Heart left ventricle (tissue), 16 donors: Measurements from ENCODE around the gene MYO7B. TPM values are rescaled to one million over a fixed set of nuclear protein-coding genes. Genes with fewer than 3 reads are reported as not detected.
A peak's percentile ranks its signal among the peaks of the same experiment; 100 is the strongest.

Source experiments
- ATAC-seq, 4 donors: fragments of 200-7000 bp; cut with Tn5 transposase; one replicate each; pipeline ENCODE4 v1.9.1; 2020 to 2022; ENCODE audit warnings: moderate library complexity in 4 of 4, mild to moderate bottlenecking in 3 of 4, moderate number of reproducible peaks in 1 of 4
- DNase-seq, 5 donors: peaks; one replicate each; pipeline ENCODE4 v3.0.0-alpha.2; 2020
- H3K27ac ChIP-seq, 12 donors: fragments of 200-600 bp; sonication (generic) in 4 of 12; one replicate each; pipeline versions ENCODE4 v1.5.0 to v1.8.0; 2016 to 2022; ENCODE audit warnings: mild to moderate bottlenecking in 2 of 12
- H3K27me3 ChIP-seq, 9 donors: fragments of 200-600 bp; sonication (generic) in 2 of 9; one replicate each; pipeline versions ENCODE4 v1.5.1 to v1.8.0; 2016 to 2022; ENCODE audit warnings: mild to moderate bottlenecking in 3 of 9
- H3K36me3 ChIP-seq, 9 donors: fragments of 200-600 bp; sonication (generic) in 2 of 9; one replicate each; pipeline versions ENCODE4 v1.5.0 to v1.8.0; 2018 to 2022; ENCODE audit warnings: mild to moderate bottlenecking in 2 of 9
- H3K4me1 ChIP-seq, 12 donors: fragments of 200-600 bp; sonication (generic) in 4 of 12; one replicate each; pipeline versions ENCODE4 v1.5.0 to v1.8.0; 2016 to 2022; ENCODE audit warnings: mild to moderate bottlenecking in 3 of 12
- H3K4me3 ChIP-seq, 12 donors: fragments of 200-600 bp; sonication (generic) in 4 of 12; one replicate each; pipeline versions ENCODE4 v1.5.0 to v1.8.0; 2017 to 2022; ENCODE audit warnings: mild to moderate bottlenecking in 9 of 12, moderate library complexity in 4 of 12
- H3K9me3 ChIP-seq, 12 donors: fragments of 200-600 bp; sonication (generic) in 4 of 12; one replicate each; pipeline versions ENCODE4 v1.5.0 to v1.8.0; 2016 to 2022; ENCODE audit warnings: mild to moderate bottlenecking in 1 of 12
- POLR2A ChIP-seq, 2 donors: fragments of 450-650 bp; IDR thresholded peaks; one replicate each; pipeline ENCODE4 v1.6.1; 2017; ENCODE audit warnings: antibody characterized with exemption in 2 of 2, mild to moderate bottlenecking in 2 of 2, moderate library complexity in 2 of 2
- whole genome bisulfite sequencing, 4 donors: extraction: QIAGEN DNeasy Blood & Tissue Kit in 2 of 4; methylation state at CpG; one replicate each; pipeline versions ENCODE4 v1.1.5 to v1.1.7; 2013 to 2018; 5-methylcytosine and 5-hydroxymethylcytosine counted together
- intact Hi-C, 10 donors: fragments of 100-400 bp; cut with DNase I; formaldehyde crosslinking; loops; one replicate each; pipeline versions ENCODE4 v1.11.1 to v1.14.2; 2022
- polyA plus RNA-seq, 2 donors: library from polyadenylated mRNA; stranded (reverse); fragments of 200-250 nt; gene quantifications; one replicate each; pipeline ENCODE4 v1.2.3, GENCODE V29; 2013
- total RNA-seq, 9 donors: library from RNA; depleted of rRNA in 2 of 9; stranded (reverse); fragments of >200 nt in 2 of 9; fragmentation: NEBNext Ultra II Directional in 3 of 9; extraction: Animal tissue kit (Norgen Biotek cat#: 25700) in 3 of 9; gene quantifications; one replicate each; pipeline versions ENCODE4 v1.1.0 to v1.2.4, GENCODE V29; 2016 to 2023
- TF ChIP-seq, protein P1 (sequence below), 12 donors: fragments of 200-600 bp; sonication (generic) in 4 of 12; IDR thresholded peaks; one replicate each; pipeline versions ENCODE4 v1.5.0 to v1.8.0; 2018 to 2022; ENCODE audit warnings: antibody characterized with exemption in 12 of 12, mild to moderate bottlenecking in 5 of 12
- donor health status: ischemic (EF 13 %, LVEDD 7.1; RV severe dilation, severe dysfunction).
- donor health status: healthy with polysubstance abuse.
- donor health status: DM: no; HTN: yes; CAD: no.
- donor health status: DM: no; HTN: no; CAD: no.
- donor health status: ischemic (EF 25% LVEDD 6.9; RV normal size, moderate dysfunction).
- donor health status: ischemic (EF 25% LVEDD 5.7; RV mildly dilated, moderate dysfunction).
- donor health status: healthy.
- donor health status: DM: yes; HTN: yes; CAD: no.
- donor health status: ischemic (EF 35%, LVEDD 5.7; RV mildly dilated, moderate dysfunction).
- donor health status: nonischemic (EF 11% LVEDD 7.7; RV severe dilation, severe dysfunction).
- donor health status: DM: yes; HTN: yes; CAD: no.
- donor health status: PGD.
- donor health status: ischemic (EF 29% LVEDD 5.4; RV normal size, mild dysfunction).
- donor health status: nonischemic (EF 23%, LVEDD 6.1; RV moderate dilation, normal function).

MYO7B gene
- total and polyA plus RNA-seq, 11 donors, result 0.20 to 2.1 (median 0.90) TPM

DNA sequence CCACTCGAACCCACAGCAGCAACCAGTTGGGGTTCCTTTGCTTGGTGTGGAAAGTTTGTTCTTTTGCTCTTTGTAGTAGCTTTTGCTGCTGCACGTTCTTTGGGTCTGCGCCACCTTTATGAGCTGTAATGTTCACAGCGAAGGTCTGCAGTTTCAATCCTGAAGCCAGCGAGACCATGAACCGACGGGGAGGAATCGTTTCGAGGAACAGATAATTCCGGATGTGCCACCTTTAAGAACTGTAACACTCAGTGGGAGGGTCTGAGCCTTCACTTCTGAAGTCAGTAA is 124.8 kb downstream of the MYO7B start:
- DNase-seq (peak in 2 of 5 donors; percentile 11 to 15), ATAC-seq (no peak)
- WGBS, 4 donors, result 81 to 92% (median 87%) methylated on average over 10 of the region's 10 CpGs
- H3K4me1 ChIP-seq, result peaks cover 21 to 99% (median 92%) of the 10 kb centered on the region in 12 donors
- H3K27me3 ChIP-seq, result peaks cover 0 to 21% (median 0%) of the 10 kb centered on the region in 9 donors
- H3K9me3 ChIP-seq, result no peaks in the 10 kb centered on the region
- H3K36me3 ChIP-seq, result peaks cover 0 to 30% (median 17%) of the 10 kb centered on the region in 9 donors
- TF ChIP-seq, protein P1, sequence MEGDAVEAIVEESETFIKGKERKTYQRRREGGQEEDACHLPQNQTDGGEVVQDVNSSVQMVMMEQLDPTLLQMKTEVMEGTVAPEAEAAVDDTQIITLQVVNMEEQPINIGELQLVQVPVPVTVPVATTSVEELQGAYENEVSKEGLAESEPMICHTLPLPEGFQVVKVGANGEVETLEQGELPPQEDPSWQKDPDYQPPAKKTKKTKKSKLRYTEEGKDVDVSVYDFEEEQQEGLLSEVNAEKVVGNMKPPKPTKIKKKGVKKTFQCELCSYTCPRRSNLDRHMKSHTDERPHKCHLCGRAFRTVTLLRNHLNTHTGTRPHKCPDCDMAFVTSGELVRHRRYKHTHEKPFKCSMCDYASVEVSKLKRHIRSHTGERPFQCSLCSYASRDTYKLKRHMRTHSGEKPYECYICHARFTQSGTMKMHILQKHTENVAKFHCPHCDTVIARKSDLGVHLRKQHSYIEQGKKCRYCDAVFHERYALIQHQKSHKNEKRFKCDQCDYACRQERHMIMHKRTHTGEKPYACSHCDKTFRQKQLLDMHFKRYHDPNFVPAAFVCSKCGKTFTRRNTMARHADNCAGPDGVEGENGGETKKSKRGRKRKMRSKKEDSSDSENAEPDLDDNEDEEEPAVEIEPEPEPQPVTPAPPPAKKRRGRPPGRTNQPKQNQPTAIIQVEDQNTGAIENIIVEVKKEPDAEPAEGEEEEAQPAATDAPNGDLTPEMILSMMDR (IDR thresholded peaks at IDR 0.05), result no peak
- TF ChIP-seq POLR2A (IDR thresholded peaks at IDR 0.05), result no peak
- intact Hi-C loops, result no loop called here
- no peak overlapping the region for H3K4me3 ChIP-seq
- peak overlapping the region; percentile 60 to 98 (median 87) for H3K27ac ChIP-seq

DNA sequence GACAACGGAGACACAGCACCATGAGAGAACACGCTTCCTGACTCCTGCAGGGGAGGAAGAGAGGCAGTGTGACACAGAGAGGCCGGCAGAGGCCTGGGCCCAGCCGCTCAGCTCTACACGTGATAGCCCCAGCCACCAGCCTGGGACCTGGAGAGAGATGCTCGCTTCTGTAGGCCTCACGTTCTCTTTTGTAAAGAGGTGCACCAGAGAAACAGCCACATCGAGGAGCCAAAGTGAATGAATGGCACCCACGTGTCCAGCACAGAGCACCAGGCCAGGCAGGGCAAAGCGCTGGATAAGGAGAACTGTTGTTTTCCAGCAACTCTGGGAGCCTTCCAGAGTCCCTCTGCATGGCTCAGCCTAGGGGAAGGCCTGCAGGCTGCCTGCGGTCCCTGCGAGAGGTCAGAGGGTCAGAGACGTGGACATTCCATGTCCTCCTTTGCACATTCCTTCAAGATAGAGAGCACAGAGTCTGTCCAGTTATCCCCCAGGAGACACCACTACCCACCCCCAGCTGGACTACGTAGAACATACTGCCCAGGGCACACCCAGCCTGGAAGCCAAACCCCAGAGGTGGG is 125.7 kb downstream of the MYO7B start:
- ATAC-seq, result no peak
- Histone ChIP-seq H3K36me3 (peaks cover 0 to 24% (median 16%) of the 10 kb centered on the region in 9 donors), H3K27me3 (peaks cover 0 to 23% (median 0%) of the 10 kb centered on the region in 9 donors), H3K4me1 (peaks cover 20 to 99% (median 91%) of the 10 kb centered on the region in 12 donors), H3K9me3 (no peaks in the 10 kb centered on the region), H3K4me3 (no peak overlapping the region), H3K27ac (peak overlapping the region; percentile 60 to 98 (median 87))
- WGBS, 4 donors, result 39 to 49% (median 44%) methylated on average over 14 of the region's 14 CpGs
- intact Hi-C loops, result no loop called here
- DNase-seq, result peak in 4 of 5 donors; percentile 24 to 34 (median 26)
- TF ChIP-seq, protein P1 (IDR thresholded peaks at IDR 0.05), result no peak
- TF ChIP-seq POLR2A (IDR thresholded peaks at IDR 0.05), result no peak

DNA sequence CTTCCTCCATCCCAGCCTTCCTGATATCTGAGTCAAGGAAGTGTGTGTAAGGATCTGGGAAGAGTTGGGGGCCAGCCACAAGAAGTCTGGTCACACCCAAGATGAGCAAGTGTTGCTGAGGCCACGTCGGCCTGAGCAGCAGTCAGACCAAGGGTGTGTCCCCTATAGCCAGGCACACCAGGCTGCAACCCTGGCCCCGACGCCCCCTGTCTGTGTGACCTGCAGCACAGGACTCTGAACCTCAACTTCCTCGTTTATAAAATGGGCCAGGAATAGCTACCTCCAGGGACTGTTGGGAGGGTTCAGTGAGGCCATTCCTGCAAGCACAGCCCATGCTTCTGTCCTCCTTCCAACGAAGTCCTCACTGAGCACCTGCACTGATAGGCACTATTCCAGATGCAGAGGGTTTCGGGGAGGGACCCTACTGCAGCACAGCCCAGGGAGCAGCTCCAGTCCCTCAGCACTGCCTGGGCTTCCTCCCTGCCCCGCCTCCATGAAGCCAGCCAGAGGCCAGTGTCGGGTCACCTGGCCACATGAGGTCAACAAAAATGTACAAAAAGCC is 126.5 kb downstream of the MYO7B start:
- peak; percentile 56 to 82 (median 67) for DNase-seq
- peaks cover 0 to 18% (median 11%) of the 10 kb centered on the region in 9 donors for H3K36me3 ChIP-seq
- peak; percentile 23 to 48 (median 29) for ATAC-seq
- peaks cover 0 to 30% (median 0%) of the 10 kb centered on the region in 9 donors for H3K27me3 ChIP-seq
- TF ChIP-seq, protein P1 (IDR thresholded peaks at IDR 0.05), result peak in 7 of 12 donors; percentile 14 to 47 (median 27)
- no peak for TF ChIP-seq POLR2A (IDR thresholded peaks at IDR 0.05)
- peak overlapping the region in 1 of 12 donors; percentile 5 for H3K4me3 ChIP-seq
- intact Hi-C loops, result no loop called here
- H3K27ac ChIP-seq, result peak overlapping the region; percentile 64 to 98 (median 87)
- H3K9me3 ChIP-seq, result no peaks in the 10 kb centered on the region
- 15 to 25% (median 18%) methylated on average over 5 to 9 of the region's 9 CpGs for WGBS, 4 donors
- peaks cover 19 to 99% (median 90%) of the 10 kb centered on the region in 12 donors for H3K4me1 ChIP-seq

DNA sequence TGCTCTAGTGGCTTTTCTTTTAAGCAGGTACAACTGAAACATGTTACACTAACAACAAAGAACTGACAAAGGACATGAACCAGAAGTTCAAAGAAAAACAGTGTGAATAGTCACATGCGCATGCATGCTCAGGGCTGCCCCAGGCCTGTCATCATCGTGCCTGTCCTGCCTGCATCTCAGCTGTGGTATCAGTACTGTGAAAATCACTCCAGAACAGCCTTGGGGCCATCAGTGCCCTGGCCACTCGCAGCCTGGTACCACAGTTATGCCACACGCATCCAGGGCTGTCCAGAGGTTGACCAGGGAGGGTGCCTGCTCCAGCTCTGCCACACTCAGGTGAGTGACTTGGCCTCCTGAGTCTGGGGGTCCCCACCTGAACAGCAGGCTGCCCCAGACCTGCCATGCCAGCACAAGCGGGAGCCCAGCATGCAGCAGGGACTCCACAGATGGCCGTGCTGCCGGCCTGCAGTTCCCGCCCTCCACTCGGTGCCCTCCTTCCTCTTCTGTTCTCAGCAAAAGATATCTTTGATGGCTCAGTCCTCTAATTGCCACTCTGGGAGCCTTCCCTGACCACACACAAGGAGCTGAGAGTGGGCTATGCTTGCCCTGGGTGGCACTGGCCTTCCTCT is 127.6 kb downstream of the MYO7B start:
- intact Hi-C loops, result no loop called here
- peak in 1 of 4 donors; percentile 27 for ATAC-seq

More for the DNA sequence above, 127.6 kb downstream of the MYO7B start:
- 40 to 46% (median 43%) methylated on average over 7 to 9 of the region's 9 CpGs for WGBS, 4 donors
- Histone ChIP-seq H3K9me3 (peaks cover 0 to 7% (median 0%) of the 10 kb centered on the region in 12 donors), H3K27ac (peak overlapping the region; percentile 82 to 98 (median 88)), H3K4me1 (peaks cover 13 to 98% (median 83%) of the 10 kb centered on the region in 12 donors), H3K4me3 (peak overlapping the region in 9 of 12 donors; percentile 8 to 52 (median 43)), H3K27me3 (peaks cover 0 to 30% (median 0%) of the 10 kb centered on the region in 9 donors), H3K36me3 (peaks cover 0 to 12% (median 4%) of the 10 kb centered on the region in 9 donors)
- TF ChIP-seq POLR2A (IDR thresholded peaks at IDR 0.05), result no peak
- TF ChIP-seq, protein P1 (IDR thresholded peaks at IDR 0.05), result no peak
- DNase-seq, result peak in 4 of 5 donors; percentile 18 to 58 (median 29)
